Activated T-helper 1 cell treated with Interleukin-2 at 50 U/mL for 16 hours (primary cell): ENCODE results near the gene CD209.

Experiments used
- DNase-seq: peaks from one replicate; pipeline ENCODE4 v3.0.0-alpha.2; 2020; ENCODE audit warnings: low read depth

Gene CD209

GRCh38 chr19:7738023-7738422 is 9.3 kb downstream of the CD209 start:
- no peak for DNase-seq

- no peak for DNase-seq
Observed at GRCh38 chr19:7737215-7737614, 10.1 kb downstream of the CD209 start.

DNA sequence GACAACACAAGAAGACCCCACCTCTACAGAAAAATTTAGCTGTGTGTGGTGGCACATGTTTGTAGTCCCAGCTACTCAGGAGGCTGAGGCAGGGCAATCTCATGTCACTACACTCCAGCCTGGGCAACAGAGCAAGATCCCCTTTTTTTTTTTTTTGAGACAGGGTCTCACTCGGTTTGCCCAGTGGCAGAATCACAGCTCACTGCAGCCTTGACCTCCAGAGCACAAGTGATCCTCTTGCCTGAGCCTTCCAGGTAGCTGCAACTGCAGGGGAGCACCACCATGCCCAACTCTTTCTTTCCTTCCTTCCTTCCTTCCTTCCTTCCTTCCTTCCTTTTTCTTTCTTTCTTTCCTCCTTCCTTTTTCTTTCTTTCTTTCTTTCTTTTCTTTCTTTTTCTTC is 11.2 kb downstream of the CD209 start:
- no peak for DNase-seq

- DNase-seq, result no peak
Observed at GRCh38 chr19:7734220-7735203, 12.8 kb downstream of the CD209 start.

DNA sequence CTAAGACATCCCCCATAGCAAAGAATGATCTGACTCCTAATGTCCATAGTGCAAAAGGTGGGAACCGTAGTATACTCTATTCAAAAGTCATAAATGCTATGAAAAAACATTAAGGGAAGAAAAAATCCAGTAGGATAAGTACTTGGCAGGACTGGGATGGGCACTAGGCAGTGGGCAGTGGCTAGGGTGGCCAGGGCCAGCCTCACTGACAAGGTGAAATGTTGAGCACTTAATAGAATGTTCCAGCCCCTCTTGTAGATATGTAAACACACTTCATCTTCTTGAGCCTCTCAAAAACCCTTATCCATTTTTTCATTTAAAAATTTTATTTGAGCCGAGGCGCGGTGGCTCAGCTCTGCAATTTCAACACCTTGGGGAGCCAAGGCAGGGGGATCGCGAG is 14.0 kb downstream of the CD209 start:
- no peak for DNase-seq

DNA sequence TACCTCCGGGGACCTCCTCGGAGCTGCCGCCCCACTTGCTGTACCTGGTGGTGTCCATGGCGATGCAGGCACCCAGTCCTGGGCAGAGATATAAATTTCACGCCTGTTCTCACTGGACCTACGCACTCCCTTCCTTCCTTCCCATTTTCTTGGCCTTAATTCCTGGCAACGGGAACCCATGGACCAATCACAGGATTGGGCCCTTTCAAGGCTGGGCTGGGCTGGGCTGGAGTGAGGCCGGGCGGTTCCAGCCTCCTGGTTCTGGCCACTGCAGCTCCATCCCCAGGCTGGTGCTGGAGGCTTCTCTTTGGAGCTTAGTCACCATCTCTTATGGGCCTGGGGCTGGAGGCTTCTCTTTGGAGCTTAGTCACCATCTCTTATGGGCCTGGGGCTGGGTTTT is 15.3 kb downstream of the CD209 start, which contains the start of gene CLEC4G:
Gene CLEC4G, minus strand, starts transcription at position 66 of the 400 bp plus-strand sequence. Its CDS starts 8 bp downstream, at position 58.
- no peak for DNase-seq

DNA sequence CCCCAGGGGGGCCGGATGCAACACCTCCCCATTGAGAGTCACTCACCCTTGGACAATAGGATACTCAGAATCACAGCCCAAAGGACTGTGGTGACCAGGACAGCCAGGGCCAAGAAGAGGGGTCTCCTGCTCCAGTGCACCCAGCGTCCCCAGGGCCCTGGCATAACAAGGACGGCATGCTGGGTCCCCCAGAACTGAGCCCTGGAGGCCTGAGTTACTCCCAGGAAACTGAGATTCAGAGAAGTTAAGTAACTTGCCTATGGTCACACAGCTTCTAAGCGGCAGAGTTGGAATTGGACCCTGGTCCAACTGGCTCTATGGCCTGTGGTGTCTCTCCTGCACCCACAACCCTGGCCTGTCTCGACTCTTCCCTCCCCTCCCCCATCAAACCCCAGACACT is 15.7 kb downstream of the CD209 start:
- no peak for DNase-seq

DNA sequence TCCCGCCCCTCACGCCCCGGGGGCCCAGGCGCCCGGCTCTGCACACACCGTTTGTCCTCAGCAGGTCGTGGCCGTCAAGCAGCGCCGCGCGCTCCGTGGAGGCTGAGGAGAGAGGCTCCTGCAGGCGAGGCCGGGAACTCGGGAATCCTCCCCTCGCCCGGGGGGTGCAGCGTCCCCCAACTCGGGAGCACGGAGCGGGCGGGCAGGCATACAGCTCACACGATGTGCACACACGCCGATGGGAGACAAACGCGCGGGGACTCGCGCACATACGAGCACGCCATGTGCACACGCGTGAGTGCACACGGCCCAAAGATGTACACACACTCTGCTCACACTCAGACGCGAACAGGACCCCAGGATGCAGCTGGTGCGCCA is 16.1 kb downstream of the CD209 start:
- no peak for DNase-seq

DNA sequence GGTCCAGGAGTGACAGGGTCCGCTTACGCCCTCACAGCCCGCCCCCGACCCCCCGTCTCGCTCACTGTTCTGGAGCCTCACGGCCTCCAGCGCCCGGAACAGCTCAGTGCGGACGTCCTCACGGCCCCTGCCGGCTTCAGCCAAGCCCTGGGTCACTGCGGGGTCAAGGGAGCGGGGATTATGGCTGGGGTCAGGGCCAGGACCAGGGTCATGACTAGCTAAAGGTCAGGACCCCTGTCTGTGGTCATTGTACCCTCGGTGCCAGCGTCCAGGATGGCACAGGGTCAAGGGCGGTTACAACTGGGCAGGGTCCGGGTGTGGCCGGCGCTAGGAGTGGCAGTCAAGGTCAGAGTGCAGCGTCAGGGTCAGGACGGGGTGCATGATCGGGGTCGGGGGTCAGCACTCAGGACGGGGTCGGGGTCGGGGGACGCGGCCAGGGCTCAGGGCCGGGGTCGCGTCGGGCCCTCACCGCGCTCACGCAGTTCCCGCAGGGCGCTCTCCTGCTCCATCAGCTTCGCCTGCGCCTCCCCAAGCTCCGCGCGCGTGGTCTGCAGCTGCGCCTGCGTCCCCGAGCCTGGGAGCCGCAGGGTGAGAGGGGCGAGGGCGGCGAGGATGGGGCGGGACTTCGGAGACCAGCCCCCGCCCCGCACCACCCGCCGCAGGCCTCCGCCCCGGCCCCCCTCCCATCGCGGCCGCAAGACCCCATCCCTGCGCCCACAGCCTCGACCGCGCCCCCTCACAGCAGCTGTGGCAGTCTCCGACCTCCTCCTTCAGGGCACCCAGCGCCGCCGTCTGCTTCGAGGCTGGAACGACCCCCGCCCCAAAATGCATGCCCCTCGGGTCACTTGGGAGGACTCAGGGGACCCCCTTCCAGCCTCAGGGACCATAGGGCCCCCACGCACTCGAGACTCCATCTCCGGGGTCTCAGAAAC is 16.8 kb downstream of the CD209 start:
- DNase-seq, result no peak

GRCh38 chr19:7729831-7730285 is 17.5 kb downstream of the CD209 start:
- DNase-seq, result no peak

GRCh38 chr19:7729211-7729610 is 18.1 kb downstream of the CD209 start:
- no peak for DNase-seq

DNA sequence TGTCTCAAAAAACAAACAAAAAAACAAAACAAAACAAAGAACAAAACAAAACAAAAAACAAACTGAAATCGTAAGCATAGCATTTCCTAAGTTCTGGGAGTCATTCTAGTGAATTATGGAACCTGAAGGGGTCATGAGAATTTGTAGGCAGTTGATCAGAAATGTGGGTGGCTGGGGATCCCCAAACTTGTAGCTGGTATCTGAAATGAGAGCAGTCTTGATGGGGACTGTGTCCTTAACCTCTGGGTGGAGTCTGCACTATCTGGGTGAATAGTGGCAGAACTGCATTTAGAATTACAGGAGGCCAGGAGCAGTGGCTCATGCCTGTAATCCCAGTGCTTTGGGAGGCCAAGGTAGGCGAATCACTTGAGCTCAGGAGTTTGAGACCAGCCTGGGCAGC is 21.5 kb downstream of the CD209 start:
- no peak for DNase-seq

- DNase-seq, result no peak
Observed at GRCh38 chr19:7722231-7722651, 25.1 kb downstream of the CD209 start.

DNA sequence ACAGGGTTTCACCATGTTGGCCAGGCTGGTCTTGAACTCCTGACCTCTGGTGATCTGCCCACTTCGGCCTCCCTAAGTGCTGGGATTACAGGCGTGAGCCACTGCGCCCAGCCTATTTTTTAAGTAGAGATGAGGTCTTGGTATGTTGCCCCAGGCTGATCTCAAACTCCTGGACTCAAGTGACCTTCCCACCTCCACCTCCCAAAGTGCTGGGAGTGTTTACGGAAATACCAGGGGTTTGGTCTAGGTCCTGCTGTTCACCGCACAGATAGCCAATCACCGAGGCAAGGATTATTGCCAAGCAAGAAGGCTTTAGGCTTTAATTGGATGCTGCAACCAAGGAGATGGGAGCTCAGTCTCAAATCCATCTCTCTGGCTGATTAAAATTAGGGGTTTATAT is 27.0 kb downstream of the CD209 start:
- DNase-seq, result no peak

DNA sequence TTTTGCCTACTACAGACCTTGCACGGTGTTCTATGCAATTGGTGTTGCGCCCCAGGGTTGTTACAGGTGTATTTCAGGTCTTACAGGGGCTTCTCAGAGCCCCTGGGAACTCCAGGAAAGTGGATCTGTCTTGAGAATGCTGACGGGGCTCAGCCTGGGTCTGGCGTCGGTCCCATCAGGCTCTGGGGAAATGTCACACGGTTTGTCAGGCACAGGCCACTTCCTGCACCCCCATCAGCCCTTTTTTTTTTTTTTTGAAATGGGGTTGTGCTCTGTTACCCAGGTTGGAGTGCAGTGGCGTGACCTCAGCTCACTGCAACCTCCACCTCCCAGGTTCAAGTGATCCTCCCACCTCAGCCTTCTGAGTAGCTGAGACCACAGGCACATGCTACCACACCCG is 28.7 kb downstream of the CD209 start:
- no peak for DNase-seq

DNA sequence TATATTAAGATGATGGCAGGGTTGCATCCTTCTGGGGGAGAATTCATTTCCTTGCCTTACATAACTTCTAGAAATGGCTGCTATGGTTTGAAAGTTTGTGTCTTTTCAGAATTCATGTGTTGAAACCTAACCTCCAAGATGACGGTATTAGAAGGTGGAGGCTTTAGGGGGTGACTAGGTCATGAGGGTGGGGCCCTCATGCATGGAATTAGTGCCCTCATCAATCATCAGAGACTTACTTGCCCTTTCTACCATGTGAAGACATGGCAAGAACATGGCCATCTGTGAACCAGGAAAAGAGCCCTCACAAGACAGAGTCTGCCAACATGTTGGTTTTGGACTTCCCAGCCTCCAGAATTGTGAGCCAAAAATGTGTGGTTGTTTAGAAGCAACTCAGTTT is 30.6 kb downstream of the CD209 start:
- no peak for DNase-seq

DNA sequence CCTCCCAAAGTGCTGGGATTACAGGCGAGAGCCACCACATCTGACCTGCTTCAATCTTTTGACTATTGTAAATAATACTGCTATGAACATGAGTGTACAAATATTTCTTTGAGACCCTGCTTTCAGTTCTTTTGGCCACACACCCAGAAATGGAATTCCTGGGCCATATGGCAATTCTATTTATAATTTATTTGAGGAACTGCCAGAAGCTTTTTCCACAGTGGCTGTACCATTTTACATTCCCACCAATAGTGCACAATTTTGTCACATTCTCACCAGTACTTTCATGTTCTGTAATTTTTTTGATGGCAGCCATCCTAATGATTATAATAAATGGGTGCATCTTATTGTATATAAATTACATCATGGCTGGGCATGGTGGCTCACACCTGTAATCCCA is 31.7 kb downstream of the CD209 start:
- DNase-seq, result no peak

DNA sequence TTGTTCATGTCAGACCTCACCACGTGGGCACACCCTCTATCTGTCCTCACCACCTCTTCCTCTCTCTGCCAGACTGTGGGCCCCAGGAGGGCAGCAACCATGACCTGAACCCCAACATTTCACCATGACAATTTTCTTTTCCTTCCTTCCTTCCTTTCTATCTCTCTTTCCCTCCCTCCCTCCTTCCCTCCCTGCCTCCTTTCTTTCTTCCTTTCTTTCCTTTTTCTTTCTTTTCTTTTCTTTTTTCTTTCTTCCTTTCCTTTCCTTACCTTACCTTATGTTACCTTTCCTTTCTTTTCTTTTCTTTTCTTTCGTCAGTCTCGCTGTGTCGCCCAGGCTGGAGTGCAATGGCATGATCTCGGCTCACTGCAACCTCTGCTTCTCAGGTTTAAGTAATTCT is 36.7 kb downstream of the CD209 start:
- no peak for DNase-seq

- DNase-seq, result no peak
Observed at GRCh38 chr19:7709932-7710460, 37.3 kb downstream of the CD209 start.

DNA sequence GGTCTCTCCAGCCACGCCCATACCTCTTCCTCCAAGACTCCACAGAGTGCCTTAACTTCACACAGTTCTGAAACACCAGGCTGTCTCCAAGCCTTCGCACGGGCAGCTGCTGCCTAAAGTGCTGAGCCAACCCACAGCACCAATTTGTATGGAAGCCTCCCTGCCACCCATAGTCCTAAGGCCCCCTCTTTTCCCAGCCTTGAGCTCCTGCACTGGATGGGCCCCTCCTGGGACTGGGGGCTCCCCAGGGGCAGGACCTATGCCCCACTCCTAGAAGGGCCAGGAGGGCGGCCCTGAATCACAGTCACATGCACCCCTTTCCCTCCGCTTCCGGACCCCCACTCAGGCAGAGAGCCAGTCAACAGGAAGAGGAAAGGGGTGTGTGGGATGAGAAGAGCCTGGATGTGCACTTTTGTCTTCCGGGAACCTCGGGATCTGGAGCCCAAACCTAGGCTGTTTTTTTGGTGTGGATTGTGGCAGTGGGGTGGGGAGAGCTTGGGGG is 40.3 kb downstream of the CD209 start:
- DNase-seq, result no peak

DNA sequence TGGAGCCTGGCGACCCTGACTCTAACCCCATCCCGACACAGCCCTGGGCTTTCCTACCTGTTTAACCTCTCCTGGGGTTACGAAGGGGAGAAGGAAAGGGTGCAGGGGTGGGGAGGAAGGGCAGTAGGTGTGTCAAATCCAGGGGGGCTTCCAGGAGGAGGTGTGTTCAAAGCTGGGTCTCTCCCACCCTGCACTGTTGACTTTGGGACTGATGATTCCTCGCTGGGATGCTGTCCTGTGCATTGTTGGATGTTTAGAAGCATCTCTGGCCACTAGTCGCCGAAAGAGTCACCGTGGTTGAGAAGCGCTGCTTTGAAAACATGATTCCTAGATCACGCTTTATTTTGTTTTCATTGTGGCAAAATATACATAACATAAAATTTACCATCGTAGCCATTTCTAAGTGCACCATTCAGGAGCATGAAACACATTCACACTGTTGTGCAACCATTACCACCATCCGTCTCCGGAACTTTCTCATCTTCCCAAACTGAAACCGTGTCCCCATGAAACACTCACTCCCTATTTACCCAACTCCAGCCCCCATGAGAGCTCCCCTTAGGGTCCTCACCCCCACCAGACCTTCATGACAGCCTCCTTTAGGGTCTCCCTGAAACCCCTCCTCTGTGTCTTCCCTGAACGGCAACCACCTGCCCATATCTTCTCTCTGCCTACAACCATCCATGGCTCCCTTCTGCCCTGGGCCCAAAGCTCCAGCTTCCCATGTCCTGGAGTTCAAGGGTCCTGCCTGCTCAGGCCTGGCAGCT is 41.0 kb downstream of the CD209 start:
- no peak for DNase-seq
